Measurements from ENCODE around the gene CTBS. TPM values are rescaled to one million over a fixed set of nuclear protein-coding genes. Genes with fewer than 3 reads are reported as not detected.

The CTBS gene
- total RNA-seq, 1 donor from 2014 or later: 22.1 TPM

GRCh38 chr1:84506002-84506728 is 68.1 kb downstream of the CTBS start, which contains the start of the genes GNG5 and SPATA1:
Gene GNG5 (minus strand): TSS chr1:84506581. CDS start chr1:84506091, 490 bp downstream.
Gene SPATA1 (plus strand): TSS chr1:84506386. CDS start chr1:84516360, 9,974 bp downstream.
- peak; percentile 87 for DNase-seq (ENCODE audit: low read depth)

DNA sequence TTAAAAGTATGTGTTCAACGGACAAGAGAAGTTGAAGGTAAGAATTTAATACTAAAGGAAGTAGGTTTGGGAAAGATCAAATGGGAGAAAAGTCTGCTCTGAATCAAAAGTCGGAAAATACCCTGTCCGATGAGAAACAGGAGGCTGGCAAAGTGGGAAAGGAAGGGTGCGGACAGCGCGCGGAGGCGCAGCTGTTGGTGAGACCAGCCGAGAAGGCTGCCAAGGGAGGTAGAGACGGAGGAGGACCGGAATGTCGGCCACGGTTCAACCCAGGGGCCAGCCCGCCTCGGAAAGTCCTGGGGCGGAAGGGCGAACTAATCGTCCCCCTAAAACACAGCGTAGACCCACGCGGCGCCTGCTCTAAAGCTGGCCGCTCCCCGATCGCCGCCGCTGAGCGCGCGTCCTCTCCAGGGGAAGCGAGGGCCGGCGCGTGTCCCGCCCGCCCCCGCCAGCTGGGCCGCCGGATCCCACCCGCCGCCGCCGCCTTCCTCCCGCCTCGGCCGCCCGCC is 68.7 kb downstream of the CTBS start:
- peak; percentile 29 for DNase-seq (ENCODE audit: low read depth)

GRCh38 chr1:84504580-84505492 is 69.4 kb downstream of the CTBS start:
- peak; percentile 69 for DNase-seq (ENCODE audit: low read depth)

GRCh38 chr1:84502927-84503326 is 71.3 kb downstream of the CTBS start:
- DNase-seq (ENCODE audit: low read depth): no peak

Other genes starting within 250 kb of the CTBS start
- not detected in 2 replicates for gene DNASE2B, start 176.0 kb downstream of the CTBS start, total RNA-seq
- 42.6 and 55.0 TPM in 2 replicates for gene RPF1, start 95.2 kb downstream of the CTBS start, total RNA-seq
- gene SPATA1, start 68.1 kb downstream of the CTBS start, total RNA-seq: 1.3 TPM in 1 of 2 replicates, not detected in the other
- gene GNG5, start 67.9 kb downstream of the CTBS start, total RNA-seq: 13.4 and 27.0 TPM in 2 replicates
- gene SSX2IP, start 116.0 kb upstream of the CTBS start, total RNA-seq: 16.1 and 36.8 TPM in 2 replicates